KOPT-K1 (cell line): ENCODE data around the gene IL12RB2.

Source experiments
- H3K27ac ChIP-seq: fragments of 200-600 bp; sonication (generic); 2 replicates; pipeline ENCODE4 v1.5.1; 2016; ENCODE audit warnings: antibody characterized with exemption, mild to moderate bottlenecking, low read depth, low read length; ENCODE audit not compliant: poor library complexity, severe bottlenecking
- H3K36me3 ChIP-seq: fragments of 200-600 bp; sonication (generic); 2 replicates; pipeline ENCODE4 v1.5.1; 2017; ENCODE audit warnings: antibody characterized with exemption, mild to moderate bottlenecking, low read length, moderate library complexity; ENCODE audit not compliant: insufficient read depth
- H3K9me3 ChIP-seq: fragments of 200-600 bp; sonication (generic); 2 replicates; pipeline ENCODE4 v1.5.1; 2017; ENCODE audit warnings: antibody characterized with exemption, low read length, mild to moderate bottlenecking; ENCODE audit not compliant: insufficient read depth, poor library complexity, severe bottlenecking

Gene IL12RB2

GRCh38 chr1:67355745-67356424, 48.2 kb downstream of the IL12RB2 start:
- Histone ChIP-seq H3K27ac (no peak overlapping the region), H3K36me3 (no peaks in the 10 kb centered on the region), H3K9me3 (no peaks in the 10 kb centered on the region)

GRCh38 chr1:67359592-67359991, 51.9 kb downstream of the IL12RB2 start:
- Histone ChIP-seq H3K36me3 (no peaks in the 10 kb centered on the region), H3K27ac (no peak overlapping the region)

GRCh38 chr1:67361641-67362040, 54.0 kb downstream of the IL12RB2 start:
- no peaks in the 10 kb centered on the region for H3K36me3 ChIP-seq
- no peak overlapping the region for H3K27ac ChIP-seq
- H3K9me3 ChIP-seq: no peaks in the 10 kb centered on the region

More at GRCh38 chr1:67359592-67359991, 51.9 kb downstream of the IL12RB2 start:
- no peaks in the 10 kb centered on the region for H3K9me3 ChIP-seq

- Histone ChIP-seq H3K9me3 (no peaks in the 10 kb centered on the region), H3K27ac (no peak overlapping the region), H3K36me3 (no peaks in the 10 kb centered on the region)
These were observed 59.8 kb downstream of the IL12RB2 start for GRCh38 chr1:67367370-67368045.

- H3K36me3 ChIP-seq: no peaks in the 10 kb centered on the region
- H3K9me3 ChIP-seq: no peaks in the 10 kb centered on the region
- H3K27ac ChIP-seq: no peak overlapping the region
These were observed 60.4 kb downstream of the IL12RB2 start for GRCh38 chr1:67368046-67368514.

- H3K36me3 ChIP-seq: no peaks in the 10 kb centered on the region
- H3K27ac ChIP-seq: no peak overlapping the region
- H3K9me3 ChIP-seq: no peaks in the 10 kb centered on the region
These were observed 63.4 kb downstream of the IL12RB2 start for GRCh38 chr1:67371043-67371442.

GRCh38 chr1:67371681-67372080, 64.0 kb downstream of the IL12RB2 start:
- H3K36me3 ChIP-seq: no peaks in the 10 kb centered on the region
- H3K9me3 ChIP-seq: no peaks in the 10 kb centered on the region
- no peak overlapping the region for H3K27ac ChIP-seq

- no peaks in the 10 kb centered on the region for H3K36me3 ChIP-seq
- H3K27ac ChIP-seq: no peak overlapping the region
- H3K9me3 ChIP-seq: no peaks in the 10 kb centered on the region
These were observed 64.5 kb downstream of the IL12RB2 start for GRCh38 chr1:67372136-67372535.

- H3K36me3 ChIP-seq: no peaks in the 10 kb centered on the region
- H3K9me3 ChIP-seq: no peaks in the 10 kb centered on the region
- no peak overlapping the region for H3K27ac ChIP-seq
These were observed 65.2 kb downstream of the IL12RB2 start for GRCh38 chr1:67372898-67373297.

GRCh38 chr1:67376381-67376780, 68.7 kb downstream of the IL12RB2 start:
- Histone ChIP-seq H3K9me3 (no peaks in the 10 kb centered on the region), H3K27ac (no peak overlapping the region), H3K36me3 (no peaks in the 10 kb centered on the region)

GRCh38 chr1:67377253-67377652, 69.6 kb downstream of the IL12RB2 start:
- Histone ChIP-seq H3K27ac (no peak overlapping the region), H3K9me3 (no peaks in the 10 kb centered on the region), H3K36me3 (no peaks in the 10 kb centered on the region)

GRCh38 chr1:67381154-67381553, 73.5 kb downstream of the IL12RB2 start:
- Histone ChIP-seq H3K27ac (no peak overlapping the region), H3K9me3 (peaks cover 35% of the 10 kb centered on the region), H3K36me3 (no peaks in the 10 kb centered on the region)

GRCh38 chr1:67382292-67382691, 74.6 kb downstream of the IL12RB2 start:
- Histone ChIP-seq H3K27ac (no peak overlapping the region), H3K36me3 (no peaks in the 10 kb centered on the region), H3K9me3 (peaks cover 39% of the 10 kb centered on the region)

- H3K27ac ChIP-seq: no peak overlapping the region
- H3K36me3 ChIP-seq: no peaks in the 10 kb centered on the region
- H3K9me3 ChIP-seq: peaks cover 39% of the 10 kb centered on the region
These were observed 76.4 kb downstream of the IL12RB2 start for GRCh38 chr1:67383999-67384638.

- Histone ChIP-seq H3K36me3 (no peaks in the 10 kb centered on the region; the same call in 1 of the 2 replicates), H3K27ac (no peak overlapping the region), H3K9me3 (peaks cover 12% of the 10 kb centered on the region)
These were observed 82.6 kb downstream of the IL12RB2 start for GRCh38 chr1:67390041-67390887.
